H9 (cell line): Measurements from ENCODE around the gene DNAJB5. TPM values are rescaled to one million over a fixed set of nuclear protein-coding genes. Genes with fewer than 3 reads are reported as not detected.

Experiments used
- DNase-seq: peaks from one replicate; pipeline ENCODE4 v3.0.0-alpha.2; 2017
- H2AFZ ChIP-seq: one replicate; pipeline ENCODE4 v1.6.1; 2013; ENCODE audit warnings: mild to moderate bottlenecking, low read length, control low read depth, moderate library complexity
- H2AK5ac ChIP-seq: 2 replicates; pipeline ENCODE4 v1.6.1; 2013; ENCODE audit warnings: low read length, control low read depth, mixed read lengths; ENCODE audit not compliant: insufficient read length
- H2BK120ac ChIP-seq: one replicate; pipeline ENCODE4 v1.6.1; 2013; ENCODE audit warnings: low read depth, mild to moderate bottlenecking, low read length, control low read depth, inconsistent platforms; ENCODE audit not compliant: poor library complexity, severe bottlenecking
- H2BK12ac ChIP-seq: 2 replicates; pipeline ENCODE4 v1.6.1; 2013; ENCODE audit warnings: low read length, control low read depth, mixed read lengths, low read depth; ENCODE audit not compliant: insufficient read length
- H2BK15ac ChIP-seq: 2 replicates; pipeline ENCODE4 v1.6.1; 2013; ENCODE audit warnings: low read depth, low read length, control low read depth
- H2BK20ac ChIP-seq: one replicate; pipeline ENCODE4 v1.6.1; 2013; ENCODE audit warnings: low read depth, mild to moderate bottlenecking, low read length, control low read depth, inconsistent platforms; ENCODE audit not compliant: poor library complexity, severe bottlenecking
- H2BK5ac ChIP-seq: 2 replicates; pipeline ENCODE4 v1.6.1; 2013; ENCODE audit warnings: low read length, control low read depth, mixed read lengths; ENCODE audit not compliant: insufficient read length
- H3K14ac ChIP-seq: 2 replicates; pipeline ENCODE4 v1.6.1; 2013; ENCODE audit warnings: low read length, control low read depth; ENCODE audit not compliant: insufficient read depth
- H3K18ac ChIP-seq: 2 replicates; pipeline ENCODE4 v1.6.1; 2013; ENCODE audit warnings: low read depth, mild to moderate bottlenecking, mixed read lengths, low read length, control low read depth; ENCODE audit not compliant: insufficient read length
- H3K23ac ChIP-seq: 2 replicates; pipeline ENCODE4 v1.6.1; 2013; ENCODE audit warnings: low read length, control low read depth, mixed read lengths, low read depth; ENCODE audit not compliant: insufficient read length
- H3K23me2 ChIP-seq: 2 replicates; pipeline ENCODE4 v1.6.1; 2013; ENCODE audit warnings: low read depth, mild to moderate bottlenecking, mixed read lengths, low read length, control low read depth; ENCODE audit not compliant: insufficient read length, poor library complexity, severe bottlenecking
- H3K27ac ChIP-seq: 2 replicates; pipeline ENCODE4 v1.5.1; 2013; ENCODE audit warnings: low read length, control low read depth, mixed read lengths, low read depth; ENCODE audit not compliant: insufficient read length
- H3K27me3 ChIP-seq: 2 replicates; pipeline ENCODE4 v1.6.1; 2013; ENCODE audit warnings: low read length, control low read depth, inconsistent platforms; ENCODE audit not compliant: insufficient read depth
- H3K4ac ChIP-seq: 2 replicates; pipeline ENCODE4 v1.6.1; 2013; ENCODE audit warnings: low read depth, mild to moderate bottlenecking, control low read depth, inconsistent platforms, low read length, moderate library complexity
- H3K4me1 ChIP-seq: 2 replicates; pipeline ENCODE4 v1.6.1; 2013; ENCODE audit warnings: low read length, control low read depth, inconsistent platforms; ENCODE audit not compliant: insufficient read depth
- H3K4me2 ChIP-seq: 2 replicates; pipeline ENCODE4 v1.6.1; 2013; ENCODE audit warnings: low read length, control low read depth, mixed read lengths; ENCODE audit not compliant: insufficient read length, insufficient read depth
- H3K56ac ChIP-seq: 2 replicates; pipeline ENCODE4 v1.6.1; 2013; ENCODE audit warnings: low read depth, mild to moderate bottlenecking, mixed read lengths, low read length, control low read depth; ENCODE audit not compliant: insufficient read length
- H3K79me1 ChIP-seq: 2 replicates; pipeline ENCODE4 v1.6.1; 2013; ENCODE audit warnings: low read depth, mild to moderate bottlenecking, moderate library complexity, low read length, control low read depth, inconsistent platforms; ENCODE audit not compliant: insufficient read depth, poor library complexity, severe bottlenecking
- H3K79me2 ChIP-seq: 2 replicates; pipeline ENCODE4 v1.6.1; 2013; ENCODE audit warnings: low read length, control low read depth, inconsistent platforms; ENCODE audit not compliant: insufficient read depth
- H3K9ac ChIP-seq: 2 replicates; pipeline ENCODE4 v1.6.1; 2013; ENCODE audit warnings: low read length, control low read depth, mixed read lengths; ENCODE audit not compliant: insufficient read length; ENCODE audit errors: extremely low read depth
- H3K9me3 ChIP-seq: one replicate; pipeline ENCODE4 v1.6.1; 2013; ENCODE audit warnings: low read depth, low read length, inconsistent platforms; ENCODE audit not compliant: control insufficient read depth
- H3T11ph ChIP-seq: one replicate; pipeline ENCODE4 v1.6.1; 2013; ENCODE audit warnings: mild to moderate bottlenecking, low read length, control low read depth, inconsistent platforms
- H4K20me1 ChIP-seq: one replicate; pipeline ENCODE4 v1.6.1; 2013; ENCODE audit not compliant: control insufficient read depth, insufficient read length, insufficient read depth
- H4K5ac ChIP-seq: 2 replicates; pipeline ENCODE4 v1.6.1; 2013; ENCODE audit warnings: low read depth, mild to moderate bottlenecking, mixed read lengths, low read length, control low read depth; ENCODE audit not compliant: insufficient read length
- H4K8ac ChIP-seq: replicated peaks from 2 replicates; pipeline ENCODE4 v1.6.1; 2013; ENCODE audit warnings: low read length, control low read depth, mixed read lengths, low read depth; ENCODE audit not compliant: insufficient read length
- H4K91ac ChIP-seq: 2 replicates; pipeline ENCODE4 v1.6.1; 2013; ENCODE audit warnings: low read depth, mild to moderate bottlenecking, moderate library complexity, mixed read lengths, low read length, control low read depth; ENCODE audit not compliant: insufficient read length
- H3K27ac Mint-ChIP-seq, 3 experiments: 2 replicates in 2 of 3; 3 replicates in 1 of 3; pipeline ENCODE4 v1.8.0; 2020 to 2021; ENCODE audit warnings: mixed read lengths in 3 of 3, mild to moderate bottlenecking in 1 of 3, moderate library complexity in 1 of 3
- H3K27me3 Mint-ChIP-seq: 2 replicates; pipeline ENCODE4 v1.8.0; 2021; ENCODE audit warnings: low read depth, mild to moderate bottlenecking, moderate library complexity, mixed read lengths
- H3K36me3 Mint-ChIP-seq, 3 experiments: 2 replicates in 2 of 3; 3 replicates in 1 of 3; pipeline ENCODE4 v1.8.0; 2020 to 2021; ENCODE audit warnings: low read depth in 3 of 3, mixed read lengths in 3 of 3; ENCODE audit not compliant: insufficient read depth in 1 of 3
- H3K4me1 Mint-ChIP-seq, 2 experiments: 2 replicates each; pipeline ENCODE4 v1.8.0; 2020; ENCODE audit warnings: mixed read lengths in 2 of 2
- H3K4me3 Mint-ChIP-seq, 2 experiments: 2 replicates in 1 of 2; 3 replicates in 1 of 2; pipeline ENCODE4 v1.8.0; 2020 to 2021; ENCODE audit warnings: mild to moderate bottlenecking in 2 of 2, mixed read lengths in 2 of 2, moderate library complexity in 1 of 2
- H3K9me3 Mint-ChIP-seq, 2 experiments: 2 replicates in 1 of 2; 3 replicates in 1 of 2; pipeline ENCODE4 v1.8.0; 2020; ENCODE audit warnings: mild to moderate bottlenecking in 2 of 2, mixed read lengths in 2 of 2, moderate library complexity in 1 of 2
- CTCF ChIP-seq: fragments of 200-600 bp; sonication (generic); conservative IDR thresholded peaks from 3 replicates; pipeline ENCODE4 v1.8.0; 2021; ENCODE audit warnings: antibody characterized with exemption, mild to moderate bottlenecking
- WGBS: extraction: QIAGEN DNeasy Blood & Tissue Kit; methylation state at CpG from one replicate; pipeline ENCODE4 v1.1.7; 2013; ENCODE audit warnings: missing lambda C conversion rate, low lambda C conversion rate, mixed read lengths; ENCODE audit not compliant: insufficient read length; ENCODE audit errors: extremely low coverage; 5-methylcytosine and 5-hydroxymethylcytosine counted together
- total RNA-seq: library from RNA; stranded (reverse); gene quantifications from 2 replicates; pipeline ENCODE4 v1.2.1, GENCODE V29; 2021

The DNAJB5 gene
- total RNA-seq, 1 experiment from 2014 or later, result 38.9 TPM

- Histone ChIP-seq H3K4ac (no peak overlapping the region), H3K9ac (peak overlapping the region; percentile 39), H3K79me1 (no peaks in the 10 kb centered on the region), H2AK5ac (no peak overlapping the region), H2BK15ac (no peak overlapping the region), H3K23me2 (peaks cover 16% of the 10 kb centered on the region), H3K9me3 (no peaks in the 10 kb centered on the region), H2BK12ac (no peak overlapping the region), H4K20me1 (no peaks in the 10 kb centered on the region), H2BK20ac (no peak overlapping the region), H3K27ac (no peak overlapping the region), H2AFZ (no peak overlapping the region), H3K79me2 (no peaks in the 10 kb centered on the region), H2BK120ac (no peak overlapping the region), H4K91ac (no peak overlapping the region), H3K56ac (no peak overlapping the region), H3T11ph (no peak overlapping the region), H3K14ac (peak overlapping the region; percentile 86), H2BK5ac (no peak overlapping the region), H3K18ac (peak overlapping the region; percentile 92), H3K23ac (no peak overlapping the region), H3K4me2 (peak overlapping the region; percentile 54), H3K27me3 (no peaks in the 10 kb centered on the region), H4K5ac (peak overlapping the region; percentile 36), H4K8ac (no peak overlapping the region), H3K4me1 (peaks cover 10% of the 10 kb centered on the region; the same call in 1 of the 2 replicates)
- Mint-ChIP-seq H3K36me3 (peaks cover 25 to 35% (median 29%) of the 10 kb centered on the region in 3 experiments), H3K4me3 (peak overlapping the region; percentile 81 to 92), H3K4me1 (peaks cover 45 to 72% of the 10 kb centered on the region in 2 experiments), H3K9me3 (no peaks in the 10 kb centered on the region), H3K27me3 (peaks cover 3% of the 10 kb centered on the region), H3K27ac (peak overlapping the region; percentile 10 to 98 (median 42); a peak in 6 of 7 replicates)
- WGBS, result no CpG with 5 or more reads among the region's 7 CpGs
- no peak for TF ChIP-seq CTCF
- DNase-seq, result peak; percentile 62
Observed at GRCh38 chr9:34990908-34991606, 1.5 kb downstream of the DNAJB5 start.
